T-helper 9 cell (primary cell): ENCODE measurements around the gene BNIP3.
A peak's percentile ranks its signal among the peaks of the same experiment; 100 is the strongest.
"Not testable (repeated sequence)": the region's sequence is repeated elsewhere in the genome, so short reads cannot be mapped to it uniquely, and the experiment has no call there.

ENCODE experiments used
- DNase-seq: peaks from one replicate; pipeline ENCODE4 v3.0.0-alpha.2; 2020

BNIP3 gene

GRCh38 chr10:132001238-132001972 lies 19.7 kb upstream of the BNIP3 start:
- no peak for DNase-seq

DNA sequence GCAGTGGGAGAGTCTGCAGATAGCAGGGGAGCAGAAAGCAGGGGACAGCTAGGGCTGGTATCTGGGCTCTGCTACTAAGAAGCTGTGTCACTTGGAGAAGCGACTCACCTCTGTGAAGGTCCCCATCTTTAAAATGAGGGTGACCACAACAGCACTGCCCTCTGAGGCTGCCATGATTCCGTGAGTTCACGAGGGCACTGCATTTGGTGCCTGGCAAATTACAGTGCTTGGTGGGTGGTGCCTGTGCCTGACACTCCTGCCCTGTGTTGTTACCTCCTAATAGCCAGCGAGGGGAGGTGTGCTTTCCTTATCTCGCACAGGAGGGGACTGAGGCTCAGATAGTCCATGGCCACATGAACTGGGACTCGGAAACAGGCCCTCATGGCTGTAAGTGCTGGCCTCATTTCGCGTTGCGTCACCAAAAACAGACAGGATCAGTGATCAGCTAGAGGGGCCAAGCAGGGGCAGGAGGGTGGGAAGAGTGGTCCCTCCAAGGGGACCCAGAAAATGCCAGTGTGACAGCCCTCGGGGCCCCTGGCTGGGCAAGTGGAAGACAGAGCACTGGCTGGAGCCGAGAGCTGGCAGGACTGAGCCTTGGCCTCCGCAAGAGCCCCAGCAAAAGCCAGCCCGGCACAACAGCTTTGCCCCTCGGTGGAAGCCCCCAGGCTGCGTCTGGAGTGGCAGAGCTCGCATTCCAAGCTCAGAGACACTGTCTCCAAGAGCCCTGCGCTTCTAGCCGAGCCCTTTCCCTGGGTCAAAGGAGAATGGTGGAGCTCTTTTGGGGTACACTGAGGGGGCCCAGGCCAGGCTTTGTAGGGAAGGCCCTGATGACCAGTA lies 17.3 kb upstream of the BNIP3 start:
- no peak for DNase-seq

DNA sequence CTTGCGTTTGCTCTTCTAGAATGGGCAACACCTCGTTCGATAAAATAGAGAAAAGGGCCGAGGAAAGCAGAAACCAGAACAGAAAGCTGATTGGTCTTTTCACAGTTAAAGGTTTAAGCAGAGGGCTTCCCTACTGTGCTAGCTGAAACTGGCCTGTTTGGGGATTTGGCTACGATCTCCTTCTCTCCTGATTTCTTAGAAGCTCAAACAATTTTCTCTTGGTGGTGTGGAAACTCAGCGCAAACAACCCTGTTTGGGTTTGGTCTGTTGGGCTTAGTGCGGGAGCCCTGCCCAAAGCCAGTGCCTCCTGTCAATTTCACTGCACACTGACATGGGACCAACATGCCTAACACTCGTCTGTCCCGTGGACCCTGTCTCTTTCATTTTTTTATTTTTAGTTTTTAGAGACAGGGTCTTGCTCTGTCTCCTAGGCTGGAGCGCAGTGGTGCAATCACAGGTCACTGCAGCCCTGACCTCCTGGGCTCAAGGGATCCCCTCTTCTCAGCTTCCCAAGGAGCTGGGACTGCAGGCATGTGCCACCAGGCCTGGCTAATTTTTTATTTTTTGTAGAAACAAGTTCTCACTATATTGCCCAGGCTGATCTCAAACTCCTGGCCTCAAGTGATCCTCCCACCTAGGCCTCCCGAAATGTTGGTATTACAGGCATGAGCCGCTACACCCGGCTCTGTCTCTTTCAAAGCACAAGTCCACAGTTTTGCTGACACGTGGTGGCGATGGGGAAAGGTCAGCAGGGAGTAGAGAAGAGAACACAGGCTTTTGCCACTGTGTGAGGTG lies 16.5 kb upstream of the BNIP3 start:
- no peak for DNase-seq

DNA sequence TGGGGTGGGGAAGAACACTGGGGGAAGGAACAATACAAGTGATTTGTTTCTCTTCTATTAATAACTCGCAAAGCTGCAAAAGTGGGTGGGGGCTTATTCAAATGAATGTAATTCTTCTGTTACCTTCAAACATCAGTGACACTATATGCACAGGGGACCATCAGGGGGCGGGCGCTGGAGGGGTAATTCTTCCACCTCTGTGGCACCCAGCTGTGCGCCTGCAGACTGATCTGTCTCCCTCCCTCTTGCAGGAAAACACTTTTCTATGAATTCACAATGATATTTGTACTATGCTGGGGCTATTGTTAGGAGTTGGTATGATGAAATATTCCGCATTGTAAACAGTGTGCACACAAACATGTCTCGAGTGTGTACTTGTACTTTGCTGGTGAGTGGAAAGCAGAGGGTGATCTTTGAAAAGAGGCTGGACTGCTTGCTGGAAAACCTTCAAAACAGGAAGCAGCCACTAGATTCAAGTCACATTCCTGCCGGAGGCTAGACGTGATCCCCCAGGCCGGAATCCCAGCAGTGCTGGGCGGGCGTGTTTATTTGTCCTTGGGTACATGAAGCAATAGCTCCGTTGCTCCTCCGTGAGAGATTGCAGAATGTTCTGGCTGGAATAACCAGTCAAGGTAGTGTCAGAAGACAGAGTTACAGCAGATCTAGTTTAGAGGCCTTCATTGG lies 15.8 kb upstream of the BNIP3 start:
- no peak for DNase-seq

GRCh38 chr10:131996466-131997365 lies 15.0 kb upstream of the BNIP3 start:
- DNase-seq: no peak

- no peak for DNase-seq
Measured at GRCh38 chr10:131994435-131994834, 12.7 kb upstream of the BNIP3 start.

- no peak for DNase-seq
Measured at GRCh38 chr10:131993275-131993674, 11.6 kb upstream of the BNIP3 start.

- DNase-seq: no peak
Measured at GRCh38 chr10:131991726-131992125, 10.0 kb upstream of the BNIP3 start.

- not testable (repeated sequence) for DNase-seq
Measured at GRCh38 chr10:131987786-131988185, 6.1 kb upstream of the BNIP3 start.

DNA sequence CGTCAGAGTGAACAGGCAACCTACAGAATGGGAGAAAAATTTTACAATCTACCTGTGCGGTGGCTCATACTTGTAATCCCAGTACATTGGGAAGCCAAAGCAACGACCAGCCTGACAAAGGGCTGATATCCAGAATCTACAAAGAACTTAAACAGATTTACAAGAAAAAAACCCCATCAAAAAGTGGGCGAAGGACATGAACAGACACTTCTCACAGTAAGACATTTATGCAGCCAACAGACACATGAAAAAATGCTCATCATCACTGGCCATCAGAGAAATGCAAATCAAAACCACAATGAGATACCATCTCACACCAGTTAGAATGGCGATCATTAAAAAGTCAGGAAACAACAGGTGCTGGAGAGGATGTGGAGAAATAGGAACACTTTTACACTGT lies 5.6 kb upstream of the BNIP3 start:
- not testable (repeated sequence) for DNase-seq

DNA sequence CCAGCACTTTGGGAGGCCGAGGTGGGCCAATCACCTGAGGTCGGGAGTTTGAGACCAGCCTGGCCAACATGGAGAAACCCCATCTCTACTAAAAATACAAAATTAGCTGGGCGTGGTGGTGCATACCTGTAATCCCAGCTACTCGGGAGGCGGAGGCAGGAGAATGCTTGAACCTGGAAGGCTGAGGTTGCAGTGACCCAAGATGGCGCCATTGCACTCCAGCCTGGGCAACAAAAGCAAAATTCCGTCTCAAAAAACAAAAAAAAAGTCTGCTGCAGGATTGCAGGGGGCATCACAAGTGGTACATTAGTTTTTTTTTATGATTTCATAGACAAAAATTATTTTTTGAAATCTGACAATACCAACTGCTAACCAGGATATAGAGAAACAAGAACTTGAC lies 5.1 kb upstream of the BNIP3 start:
- DNase-seq: not testable (repeated sequence)

GRCh38 chr10:131983780-131984179 lies 2.1 kb upstream of the BNIP3 start:
- DNase-seq: no peak

DNA sequence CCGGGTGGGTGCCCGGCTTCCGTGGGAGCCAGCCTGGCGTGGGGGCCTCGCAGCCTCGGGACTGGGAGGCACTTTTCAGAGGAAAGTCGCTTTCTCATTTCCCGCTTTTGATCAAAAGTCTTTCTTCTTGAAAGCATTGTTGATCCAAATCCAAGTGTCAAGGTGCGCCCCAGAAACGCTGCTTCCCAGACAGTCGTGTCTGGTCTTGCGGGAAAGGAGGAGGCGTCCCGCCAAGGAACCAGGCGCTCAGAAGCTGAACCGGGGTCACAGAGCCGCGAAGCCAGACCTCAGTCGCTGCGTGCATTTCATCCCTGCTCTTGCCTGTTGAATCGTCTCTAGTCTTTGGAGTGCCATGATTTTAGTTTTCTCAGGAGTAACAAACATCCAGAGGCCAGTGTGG lies 1.1 kb upstream of the BNIP3 start:
- no peak for DNase-seq

DNA sequence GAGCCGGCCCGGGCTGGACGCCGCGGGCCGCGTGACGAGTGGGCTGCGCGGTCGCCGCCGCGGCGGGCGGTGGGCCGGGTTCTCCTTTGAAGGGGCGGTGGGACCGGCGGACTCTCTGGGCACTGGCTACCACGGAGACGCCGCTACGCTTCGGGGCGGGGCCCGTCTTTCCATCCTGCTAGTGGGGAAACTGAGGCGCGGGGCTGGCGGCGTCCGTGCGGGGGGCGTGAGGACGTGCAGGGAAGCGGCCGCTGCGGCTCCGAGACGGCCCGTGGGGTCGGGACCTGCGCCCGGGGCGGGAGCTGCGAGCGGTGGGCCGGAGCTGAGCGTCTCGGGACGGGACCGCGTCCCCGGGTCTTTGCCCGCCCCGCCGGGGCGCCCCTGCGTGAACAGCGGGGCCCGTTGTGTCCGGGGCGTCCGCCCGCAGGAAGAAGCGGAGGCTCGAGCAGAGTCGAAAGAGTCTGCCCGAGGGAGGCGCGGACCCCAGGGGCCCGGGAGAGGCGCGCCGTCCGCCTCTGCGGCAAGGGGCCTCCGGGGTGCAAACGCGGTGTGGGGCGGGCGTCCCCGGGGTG lies 548 bp upstream of the BNIP3 start:
- peak; percentile 6 for DNase-seq

- no peak for DNase-seq
Measured at GRCh38 chr10:131980761-131981428, 828 bp downstream of the BNIP3 start.

- no peak for DNase-seq
Measured at GRCh38 chr10:131980321-131980720, 1.4 kb downstream of the BNIP3 start.

- DNase-seq: no peak
Measured at GRCh38 chr10:131979821-131980270, 1.9 kb downstream of the BNIP3 start.

GRCh38 chr10:131979336-131979735 lies 2.4 kb downstream of the BNIP3 start:
- no peak for DNase-seq

- DNase-seq: no peak
Measured at GRCh38 chr10:131978851-131979250, 2.9 kb downstream of the BNIP3 start.

DNA sequence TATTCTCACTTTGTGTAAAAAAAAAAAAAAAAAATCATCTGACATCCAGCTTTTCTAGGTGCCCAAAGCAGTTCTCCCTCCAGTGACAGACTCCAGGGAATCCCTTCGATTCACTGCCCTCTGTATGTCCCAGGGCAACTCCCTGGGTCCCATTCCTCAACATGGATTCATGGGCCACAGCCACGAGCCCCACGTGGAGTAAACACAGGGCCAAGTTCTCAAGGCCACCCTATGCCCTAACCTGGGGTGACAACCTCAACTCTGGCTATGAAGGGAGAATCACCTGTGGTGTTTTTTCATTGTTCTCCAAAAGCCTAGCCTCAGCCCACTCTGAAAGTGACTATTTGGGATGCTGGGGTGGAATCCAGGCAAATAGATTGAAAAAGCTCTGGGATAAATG lies 3.4 kb downstream of the BNIP3 start:
- DNase-seq: no peak
